Progenitor cell of endocrine pancreas (in vitro differentiated cells): Measurements from ENCODE around the gene SRGAP2B. TPM values are rescaled to one million over a fixed set of nuclear protein-coding genes. Genes with fewer than 3 reads are reported as not detected.
"Not testable (repeated sequence)": the region's sequence is repeated elsewhere in the genome, so short reads cannot be mapped to it uniquely, and the experiment has no call there.

Source experiments
- DNase-seq: peaks from one replicate; pipeline ENCODE4 v3.0.0; 2021; ENCODE audit warnings: low spot score; ENCODE audit not compliant: unreplicated experiment
- H3K27ac Mint-ChIP-seq: 2 replicates; pipeline ENCODE4 v1.8.0; 2021; ENCODE audit warnings: mild to moderate bottlenecking, moderate library complexity, mixed read lengths
- H3K27me3 Mint-ChIP-seq: 2 replicates; pipeline ENCODE4 v1.8.0; 2021; ENCODE audit warnings: mixed read lengths
- H3K36me3 Mint-ChIP-seq: 2 replicates; pipeline ENCODE4 v1.8.0; 2022; ENCODE audit warnings: mixed read lengths; ENCODE audit not compliant: insufficient read depth
- H3K4me1 Mint-ChIP-seq: 2 replicates; pipeline ENCODE4 v1.8.0; 2021; ENCODE audit warnings: low read depth, mixed read lengths
- H3K4me3 Mint-ChIP-seq: 2 replicates; pipeline ENCODE4 v1.8.0; 2021; ENCODE audit warnings: low read depth, mild to moderate bottlenecking, moderate library complexity, mixed read lengths
- H3K9me3 Mint-ChIP-seq: 2 replicates; pipeline ENCODE4 v1.8.0; 2021; ENCODE audit warnings: low read depth, mixed read lengths
- total RNA-seq: library from RNA; stranded (reverse); gene quantifications from 2 replicates; pipeline ENCODE4 v1.2.1, GENCODE V29; 2021

SRGAP2B gene
- total RNA-seq, 1 donor from 2014 or later: 16.2 TPM

DNA sequence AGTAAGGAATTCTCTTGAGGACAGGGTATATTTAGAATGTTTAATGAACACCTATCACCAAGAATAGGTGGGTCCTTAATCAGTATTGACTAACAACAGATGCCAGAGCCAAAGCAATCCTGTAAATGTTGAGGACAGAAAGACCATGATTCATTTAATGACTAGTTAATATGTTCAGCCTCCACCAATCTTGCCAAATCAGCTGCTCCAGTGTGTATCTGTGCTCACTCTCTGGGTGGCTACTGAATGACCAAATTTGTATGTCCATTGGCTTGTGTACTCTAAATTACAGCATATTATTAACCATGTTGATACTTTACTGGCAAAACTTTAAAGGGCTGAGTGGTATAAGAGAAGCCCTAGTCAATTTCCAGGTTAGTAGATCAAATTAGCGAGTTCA, 130.9 kb downstream of the SRGAP2B start:
- not testable (repeated sequence) for H3K9me3 Mint-ChIP-seq, H3K4me3 Mint-ChIP-seq

DNA sequence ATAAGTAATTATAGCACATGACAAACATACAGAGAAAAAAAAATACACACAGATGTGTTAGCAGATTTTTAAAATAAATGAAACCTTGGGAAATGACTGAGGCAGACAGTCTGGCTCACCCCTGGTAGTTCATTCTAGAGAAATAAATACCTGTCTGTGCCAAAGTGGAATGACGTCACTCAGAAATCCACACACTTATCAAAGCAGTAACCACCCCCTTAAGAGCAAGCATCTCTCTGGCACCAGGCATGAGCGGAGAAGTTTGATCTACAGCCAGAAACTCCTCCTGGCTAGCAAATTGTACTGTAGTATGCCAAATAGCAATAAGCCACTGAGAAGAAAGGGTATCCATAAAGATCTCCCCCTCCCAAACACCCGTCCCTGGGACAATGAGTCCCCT, 131.6 kb downstream of the SRGAP2B start:
- H3K4me3 Mint-ChIP-seq, H3K4me1 Mint-ChIP-seq, H3K27ac Mint-ChIP-seq, H3K36me3 Mint-ChIP-seq, H3K27me3 Mint-ChIP-seq, H3K9me3 Mint-ChIP-seq, DNase-seq: not testable (repeated sequence)

More for the DNA sequence above, 130.9 kb downstream of the SRGAP2B start:
- H3K4me1 Mint-ChIP-seq, H3K36me3 Mint-ChIP-seq, H3K27me3 Mint-ChIP-seq, DNase-seq, H3K27ac Mint-ChIP-seq: not testable (repeated sequence)

DNA sequence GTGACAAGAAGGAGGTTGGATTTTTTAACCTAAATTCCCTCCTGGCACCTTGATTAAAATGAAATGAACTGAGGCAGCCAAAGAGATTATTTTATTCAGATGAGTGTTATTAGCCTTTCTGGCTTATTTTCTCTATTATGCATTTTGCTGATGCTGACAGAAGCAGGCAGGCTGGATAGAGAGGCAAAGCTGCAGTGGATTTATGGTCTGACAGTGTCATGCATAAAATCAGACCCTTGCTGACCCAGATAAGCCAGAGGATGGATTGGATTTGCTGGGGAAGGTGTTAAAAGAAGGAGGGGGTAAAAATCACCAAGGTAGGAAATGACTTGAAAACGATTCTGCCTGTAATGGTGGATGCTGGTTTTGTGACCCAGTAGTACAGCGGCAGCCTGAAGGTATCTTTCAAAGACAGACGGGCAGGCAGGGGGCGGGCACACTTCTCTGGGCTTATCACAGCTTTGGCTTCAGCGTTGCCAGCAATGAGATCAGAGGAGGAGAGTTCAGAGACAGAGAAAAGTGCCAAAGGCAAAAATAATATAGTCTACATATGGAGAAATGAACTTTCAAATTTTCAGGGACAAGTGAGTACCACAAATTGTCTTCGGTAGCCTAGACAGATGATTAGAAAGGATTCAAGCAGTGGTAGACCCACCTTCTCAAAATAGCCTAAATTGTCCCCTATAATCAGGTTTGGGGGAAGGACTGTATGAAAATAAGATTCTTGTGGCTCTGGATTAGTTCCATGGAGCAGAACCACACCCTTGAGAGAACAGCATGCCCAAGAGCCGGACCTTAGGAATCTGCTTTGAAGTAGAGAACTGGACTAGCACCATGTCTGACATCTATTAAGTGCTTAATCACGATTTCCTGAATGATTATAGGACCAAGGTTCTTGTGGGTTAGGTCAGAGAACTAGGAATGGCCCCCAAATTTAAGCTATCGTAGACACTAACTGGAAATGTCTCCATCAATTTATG, 133.2 kb downstream of the SRGAP2B start:
- H3K36me3 Mint-ChIP-seq, H3K4me1 Mint-ChIP-seq, H3K27me3 Mint-ChIP-seq, H3K9me3 Mint-ChIP-seq, DNase-seq, H3K4me3 Mint-ChIP-seq, H3K27ac Mint-ChIP-seq: not testable (repeated sequence)

DNA sequence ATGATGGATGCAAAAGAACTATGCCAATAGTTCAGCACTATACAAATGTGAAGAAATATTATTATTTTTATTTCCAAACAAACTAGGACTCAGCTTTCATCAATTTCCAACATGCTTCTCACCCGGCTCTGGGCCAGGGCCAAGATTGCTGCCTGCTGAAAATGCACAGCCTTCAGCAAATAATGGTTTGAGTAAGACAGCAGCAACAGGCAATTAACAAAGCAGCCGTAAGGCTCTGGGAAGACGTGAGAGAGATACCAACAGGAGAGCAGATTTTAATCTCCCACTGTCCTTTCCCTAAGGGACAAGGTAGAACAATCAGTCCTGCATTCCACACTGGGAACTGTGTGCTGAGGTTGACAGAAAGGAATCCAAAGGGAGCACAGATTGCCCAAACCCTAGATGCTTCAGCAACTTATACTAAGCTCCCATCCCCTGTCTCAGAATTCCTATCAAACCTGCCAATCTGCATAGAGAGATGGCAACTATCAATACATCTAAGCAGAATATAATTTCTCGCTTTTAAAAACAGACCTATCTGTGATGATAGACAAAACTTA, 134.1 kb downstream of the SRGAP2B start:
- not testable (repeated sequence) for H3K9me3 Mint-ChIP-seq, H3K36me3 Mint-ChIP-seq, H3K4me3 Mint-ChIP-seq, H3K27me3 Mint-ChIP-seq, H3K27ac Mint-ChIP-seq, DNase-seq, H3K4me1 Mint-ChIP-seq

DNA sequence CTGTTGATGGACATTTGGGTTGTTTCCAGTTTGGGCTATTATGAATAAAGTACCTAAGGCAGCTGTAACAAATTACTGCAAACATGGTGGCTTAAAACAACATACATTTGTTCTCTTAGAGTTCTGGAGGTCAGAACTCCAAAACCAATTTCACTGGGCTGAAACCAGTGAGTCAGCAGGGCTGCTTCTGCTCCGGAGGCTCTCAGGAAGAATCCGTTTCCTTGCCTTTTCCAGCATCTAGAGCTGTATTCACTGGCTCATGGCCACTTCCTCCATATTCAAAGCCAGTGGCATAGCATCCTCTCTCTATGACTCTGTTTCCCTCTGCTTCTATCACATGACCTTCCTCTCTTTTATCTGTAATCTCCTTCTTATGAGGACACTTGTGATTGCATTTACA, 146.7 kb downstream of the SRGAP2B start:
- H3K9me3 Mint-ChIP-seq, H3K27ac Mint-ChIP-seq, DNase-seq, H3K36me3 Mint-ChIP-seq, H3K4me1 Mint-ChIP-seq, H3K27me3 Mint-ChIP-seq, H3K4me3 Mint-ChIP-seq: not testable (repeated sequence)

DNA sequence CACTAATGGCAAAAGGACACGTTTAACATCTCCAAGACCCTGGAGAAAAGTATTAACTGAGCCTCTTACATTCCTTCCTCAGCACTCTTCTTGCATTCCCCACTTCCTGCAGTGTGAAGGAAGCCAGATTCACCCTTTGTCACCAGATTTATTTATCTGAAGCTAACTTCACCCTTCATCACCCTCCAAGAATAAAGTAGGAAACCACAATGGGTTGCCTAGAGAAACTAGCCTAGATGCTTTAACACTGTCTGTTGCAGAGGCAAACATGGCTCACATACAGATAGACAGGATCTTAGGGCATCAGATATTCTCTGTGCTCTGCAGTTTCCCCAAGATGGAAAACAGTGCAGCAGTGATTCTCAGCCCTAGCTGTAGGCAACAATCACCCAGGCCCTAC, 147.6 kb downstream of the SRGAP2B start:
- H3K4me3 Mint-ChIP-seq, H3K36me3 Mint-ChIP-seq, DNase-seq, H3K4me1 Mint-ChIP-seq, H3K27ac Mint-ChIP-seq, H3K9me3 Mint-ChIP-seq, H3K27me3 Mint-ChIP-seq: not testable (repeated sequence)

DNA sequence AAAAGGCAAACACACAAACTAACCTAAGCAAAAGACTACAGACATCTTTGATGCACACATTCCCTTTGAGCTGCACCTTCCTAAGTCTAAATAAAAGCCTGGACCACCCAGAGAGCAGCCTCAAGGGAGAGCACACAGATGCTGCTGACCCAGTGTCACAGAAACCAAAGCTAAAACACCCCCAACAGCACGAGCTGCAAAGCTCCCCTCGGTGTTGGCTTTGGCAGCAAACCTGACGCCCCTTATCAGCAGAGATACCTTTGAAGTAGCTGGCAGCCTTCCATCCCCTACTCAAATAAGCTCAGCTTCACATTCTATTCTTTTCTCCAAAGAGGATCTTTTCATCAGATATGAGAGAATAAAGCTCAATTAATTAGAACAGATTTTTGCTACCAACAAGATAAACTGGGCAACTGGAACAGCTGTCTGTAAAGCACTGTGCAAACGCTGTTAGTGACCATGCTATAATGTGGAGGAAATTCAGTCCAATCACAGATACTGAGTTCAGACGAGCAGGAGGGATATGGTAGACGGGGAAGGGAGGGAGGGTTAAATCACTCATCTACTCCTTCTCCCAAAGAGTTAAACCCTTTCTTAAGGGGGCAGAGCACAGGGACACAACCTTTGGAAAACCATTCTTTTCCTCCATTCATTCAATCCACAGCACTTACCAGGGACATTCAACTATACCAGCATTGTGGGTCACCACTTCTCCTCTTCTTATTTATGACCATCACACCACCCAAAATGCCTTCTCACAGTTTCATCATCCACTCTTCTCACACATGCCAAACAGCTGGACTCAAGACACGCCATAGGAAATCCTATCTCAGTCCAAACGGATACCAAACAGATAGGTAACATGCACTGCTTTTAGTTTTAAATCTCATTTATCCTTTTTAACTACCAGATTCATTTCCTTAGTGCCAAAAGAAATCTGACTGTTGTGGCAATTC, 148.3 kb downstream of the SRGAP2B start:
- H3K4me3 Mint-ChIP-seq, DNase-seq: not testable (repeated sequence)

DNA sequence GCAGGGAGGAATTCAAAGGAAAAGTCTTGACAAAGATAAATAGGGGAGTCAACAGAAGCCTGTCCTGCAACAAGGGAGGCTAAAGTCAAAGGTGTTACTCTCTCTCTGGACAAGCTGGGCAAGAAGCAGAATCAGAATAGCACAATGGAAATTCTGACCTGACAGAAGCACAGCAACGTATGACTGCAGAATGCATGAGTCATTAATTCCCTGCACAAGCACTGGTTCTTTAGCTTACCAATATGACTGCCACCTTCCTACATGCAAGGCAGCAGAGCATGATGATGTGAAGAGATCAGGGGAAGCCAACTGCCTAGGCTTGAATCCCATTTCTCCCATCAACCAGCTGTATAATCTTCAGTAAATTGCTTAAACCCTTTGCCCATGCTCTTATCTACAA, 153.4 kb downstream of the SRGAP2B start:
- H3K27ac Mint-ChIP-seq, H3K4me3 Mint-ChIP-seq, DNase-seq, H3K4me1 Mint-ChIP-seq, H3K36me3 Mint-ChIP-seq, H3K9me3 Mint-ChIP-seq, H3K27me3 Mint-ChIP-seq: not testable (repeated sequence)

More for the DNA sequence above, 148.3 kb downstream of the SRGAP2B start:
- H3K4me1 Mint-ChIP-seq, H3K9me3 Mint-ChIP-seq, H3K36me3 Mint-ChIP-seq, H3K27me3 Mint-ChIP-seq, H3K27ac Mint-ChIP-seq: not testable (repeated sequence)

DNA sequence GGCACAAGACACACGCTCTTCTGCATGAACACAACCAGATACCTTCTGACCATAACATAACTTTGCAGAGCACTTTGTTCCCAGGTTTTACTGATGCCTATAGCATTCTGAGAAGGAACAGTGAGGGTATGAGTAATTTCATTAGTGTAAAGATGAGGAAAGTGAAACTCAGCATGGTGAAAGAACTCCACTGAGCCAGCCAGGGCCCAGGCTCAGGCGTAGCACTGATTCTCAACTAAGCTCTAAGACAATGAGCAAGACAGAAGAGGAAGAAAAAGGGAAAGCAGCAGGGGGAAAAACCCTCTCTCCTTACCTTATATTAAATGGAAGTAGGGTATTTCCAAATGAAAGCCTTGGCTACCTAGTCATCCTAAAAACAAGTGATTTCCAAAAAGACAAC, 155.1 kb downstream of the SRGAP2B start:
- H3K27me3 Mint-ChIP-seq, H3K27ac Mint-ChIP-seq, H3K9me3 Mint-ChIP-seq, H3K4me1 Mint-ChIP-seq, H3K36me3 Mint-ChIP-seq, DNase-seq, H3K4me3 Mint-ChIP-seq: not testable (repeated sequence)

DNA sequence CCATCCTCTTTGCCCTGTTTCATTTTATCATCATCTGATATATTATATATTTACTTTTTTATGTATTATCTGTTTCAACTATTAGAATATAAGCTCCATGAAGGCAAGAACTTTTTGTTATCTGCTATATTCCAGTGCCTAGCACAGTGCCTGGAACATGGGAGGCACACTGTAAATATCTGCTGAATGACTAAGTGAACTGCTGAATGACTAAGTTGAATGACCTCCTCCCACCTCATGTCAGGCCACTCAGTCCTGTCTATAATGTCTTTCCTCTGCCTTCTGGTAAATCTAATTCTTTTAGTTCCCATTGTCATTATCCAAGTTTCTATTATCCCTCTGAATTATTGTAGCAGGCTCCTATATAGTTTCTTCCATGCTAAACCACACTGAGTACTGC, 156.5 kb downstream of the SRGAP2B start:
- H3K36me3 Mint-ChIP-seq, H3K4me1 Mint-ChIP-seq, DNase-seq, H3K9me3 Mint-ChIP-seq, H3K27ac Mint-ChIP-seq, H3K27me3 Mint-ChIP-seq, H3K4me3 Mint-ChIP-seq: not testable (repeated sequence)

DNA sequence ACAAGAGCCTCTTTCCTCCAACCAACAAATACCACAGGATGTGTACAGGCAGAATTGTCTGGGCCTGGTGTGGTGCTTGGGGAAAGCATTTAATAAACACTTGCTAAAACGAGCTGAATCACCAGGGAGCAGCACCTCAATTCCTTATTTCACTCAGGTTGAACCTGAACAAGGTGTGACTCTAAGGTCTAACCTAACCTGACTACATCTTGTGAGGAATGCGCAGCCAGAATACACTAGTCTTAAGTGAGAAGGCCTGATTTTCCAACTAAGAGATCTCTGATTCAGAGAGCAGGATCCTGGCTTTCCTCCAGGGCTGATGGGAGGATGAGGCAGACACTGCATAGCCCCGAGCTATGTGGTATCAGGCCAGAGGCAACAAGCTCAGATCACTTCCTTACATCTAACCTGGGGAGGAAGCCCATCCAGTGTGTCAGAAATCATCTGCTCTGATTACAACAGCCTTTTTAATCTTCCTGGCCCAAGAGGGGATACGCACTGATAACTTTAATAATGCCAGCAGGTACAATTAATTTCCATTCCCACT, 158.9 kb downstream of the SRGAP2B start:
- not testable (repeated sequence) for H3K4me1 Mint-ChIP-seq, H3K27me3 Mint-ChIP-seq, DNase-seq, H3K9me3 Mint-ChIP-seq, H3K27ac Mint-ChIP-seq, H3K4me3 Mint-ChIP-seq, H3K36me3 Mint-ChIP-seq

DNA sequence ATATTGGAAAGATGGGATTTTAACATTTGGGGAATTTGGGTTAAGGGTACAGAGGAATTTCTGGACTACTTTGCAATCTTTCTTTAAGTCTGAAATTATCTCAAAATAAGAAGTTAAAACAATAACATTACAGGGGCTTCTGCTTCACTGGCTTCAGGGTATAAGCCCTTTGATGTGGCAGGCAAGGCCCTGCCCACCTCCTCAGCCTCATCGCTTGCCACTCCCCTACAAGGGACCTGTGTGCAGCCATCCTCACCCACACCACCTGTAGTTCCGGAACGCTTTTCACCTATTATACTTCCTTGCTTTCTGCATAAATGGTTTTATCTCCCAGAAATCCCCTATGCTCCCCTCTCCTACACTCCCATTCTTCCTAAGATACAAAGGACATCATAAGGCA, 159.8 kb downstream of the SRGAP2B start:
- H3K27me3 Mint-ChIP-seq, DNase-seq, H3K4me1 Mint-ChIP-seq, H3K9me3 Mint-ChIP-seq, H3K27ac Mint-ChIP-seq, H3K4me3 Mint-ChIP-seq, H3K36me3 Mint-ChIP-seq: not testable (repeated sequence)
